GM10266 (cell line): ENCODE measurements around the gene CLEC16A.

Experiments used
- DNase-seq: peaks from one replicate; pipeline ENCODE4 v3.0.0; 2012; ENCODE audit errors: extremely low spot score
- CTCF ChIP-seq: IDR thresholded peaks from 2 replicates; pipeline ENCODE4 v1.5.1; 2012; ENCODE audit warnings: mild to moderate bottlenecking, low read depth; ENCODE audit not compliant: control insufficient read depth, insufficient read depth; ENCODE audit errors: missing control alignments

The CLEC16A gene

GRCh38 chr16:11158018-11158417, 213.7 kb downstream of the CLEC16A start:
- TF ChIP-seq CTCF: no peak

DNA sequence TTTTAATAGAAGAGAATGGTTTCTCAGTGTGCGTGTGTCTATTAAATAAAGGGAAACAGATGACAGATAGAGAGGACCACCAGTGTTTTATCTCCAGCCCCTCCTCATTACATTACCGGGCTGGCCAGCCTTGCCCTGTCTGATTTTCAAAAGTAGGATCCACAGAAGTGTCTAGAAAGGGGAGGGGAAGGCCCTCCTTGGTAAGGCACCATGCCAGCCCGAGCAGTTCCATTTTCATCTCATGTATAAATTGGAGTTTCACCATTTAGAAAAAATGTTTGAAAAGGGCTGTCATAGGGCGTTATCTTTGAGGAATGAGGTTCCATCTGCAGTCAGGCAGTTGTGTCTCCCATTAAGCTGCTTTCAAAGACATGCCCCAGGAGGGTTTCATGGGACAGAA, 214.9 kb downstream of the CLEC16A start:
- no peak for TF ChIP-seq CTCF

More at GRCh38 chr16:11158018-11158417, 213.7 kb downstream of the CLEC16A start:
- DNase-seq: no peak

DNA sequence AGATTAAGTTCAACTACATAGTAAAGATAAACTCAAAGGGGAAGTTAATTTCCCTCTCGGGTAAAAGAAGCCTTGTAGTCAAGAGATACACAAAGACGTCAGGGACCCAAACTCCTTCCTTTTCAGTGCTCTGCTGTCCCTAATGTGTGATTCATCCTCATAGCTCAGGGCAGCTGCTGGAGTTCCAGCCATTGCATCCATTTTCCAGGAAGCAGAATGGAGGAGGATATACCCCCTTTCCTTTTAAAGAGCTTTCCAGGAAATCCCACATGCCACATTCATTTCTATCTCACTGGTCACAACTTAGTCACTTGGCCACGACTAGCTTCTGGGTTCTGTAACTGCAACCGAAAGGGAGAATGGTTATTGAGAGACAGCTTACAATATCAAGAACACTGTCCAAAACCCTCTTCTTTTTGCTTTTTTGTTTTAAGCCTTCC, 216.3 kb downstream of the CLEC16A start:
- DNase-seq: no peak
- no peak for TF ChIP-seq CTCF

More for the DNA sequence above, 214.9 kb downstream of the CLEC16A start:
- DNase-seq: no peak

- no peak for TF ChIP-seq CTCF
These were observed 217.1 kb downstream of the CLEC16A start for GRCh38 chr16:11161439-11161838.

GRCh38 chr16:11161974-11162373, 217.6 kb downstream of the CLEC16A start:
- no peak for TF ChIP-seq CTCF
- no peak for DNase-seq

More at GRCh38 chr16:11161439-11161838, 217.1 kb downstream of the CLEC16A start:
- no peak for DNase-seq

DNA sequence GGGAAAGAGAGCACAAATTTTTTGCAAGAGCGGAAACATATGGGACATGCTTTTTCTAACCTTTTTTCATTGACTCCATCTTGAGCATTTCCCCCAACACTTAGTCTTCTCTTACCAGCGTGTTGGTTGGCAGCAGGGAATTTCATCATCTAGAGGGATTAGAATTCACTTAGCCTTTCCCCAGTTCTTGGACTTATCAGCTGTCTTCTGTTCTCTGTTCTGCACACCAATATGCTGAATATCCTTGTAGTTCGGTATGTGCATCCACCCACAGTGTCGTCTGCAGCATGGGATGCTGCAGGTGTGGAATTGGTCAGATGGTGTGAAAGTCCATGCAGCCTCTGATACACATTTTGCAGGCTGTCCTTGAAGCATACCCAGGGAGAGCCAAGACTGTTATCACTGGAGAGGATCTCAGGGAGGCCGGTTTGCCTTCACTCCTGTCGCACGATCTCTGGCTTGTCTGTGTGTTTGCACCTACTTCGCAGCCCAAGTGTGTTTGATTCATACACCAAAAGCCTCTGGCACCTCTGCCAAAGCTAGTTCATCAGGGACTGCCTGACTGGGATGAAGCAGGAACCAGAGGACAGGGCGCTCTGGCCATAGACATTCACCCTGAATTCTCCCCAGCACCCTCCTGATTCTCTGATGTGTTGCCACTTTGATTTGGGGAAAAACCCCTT, 218.4 kb downstream of the CLEC16A start:
- no peak for DNase-seq
- no peak for TF ChIP-seq CTCF

GRCh38 chr16:11163761-11164261, 219.4 kb downstream of the CLEC16A start:
- TF ChIP-seq CTCF: no peak
- DNase-seq: no peak
